NCI-H1694 (cell line): ENCODE data around the gene WWC1.
"Not testable (repeated sequence)": the region's sequence is repeated elsewhere in the genome, so short reads cannot be mapped to it uniquely, and the experiment has no call there.

Experiments
- DNase-seq: peaks from one replicate; lab custom pipeline; 2025; lab: John Stamatoyannopoulos, UW

Gene WWC1

GRCh38 chr5:168286863-168287262, 4.6 kb upstream of the WWC1 start:
- DNase-seq = not testable (repeated sequence)

GRCh38 chr5:168287362-168287761, 4.1 kb upstream of the WWC1 start:
- no peak for DNase-seq

DNA sequence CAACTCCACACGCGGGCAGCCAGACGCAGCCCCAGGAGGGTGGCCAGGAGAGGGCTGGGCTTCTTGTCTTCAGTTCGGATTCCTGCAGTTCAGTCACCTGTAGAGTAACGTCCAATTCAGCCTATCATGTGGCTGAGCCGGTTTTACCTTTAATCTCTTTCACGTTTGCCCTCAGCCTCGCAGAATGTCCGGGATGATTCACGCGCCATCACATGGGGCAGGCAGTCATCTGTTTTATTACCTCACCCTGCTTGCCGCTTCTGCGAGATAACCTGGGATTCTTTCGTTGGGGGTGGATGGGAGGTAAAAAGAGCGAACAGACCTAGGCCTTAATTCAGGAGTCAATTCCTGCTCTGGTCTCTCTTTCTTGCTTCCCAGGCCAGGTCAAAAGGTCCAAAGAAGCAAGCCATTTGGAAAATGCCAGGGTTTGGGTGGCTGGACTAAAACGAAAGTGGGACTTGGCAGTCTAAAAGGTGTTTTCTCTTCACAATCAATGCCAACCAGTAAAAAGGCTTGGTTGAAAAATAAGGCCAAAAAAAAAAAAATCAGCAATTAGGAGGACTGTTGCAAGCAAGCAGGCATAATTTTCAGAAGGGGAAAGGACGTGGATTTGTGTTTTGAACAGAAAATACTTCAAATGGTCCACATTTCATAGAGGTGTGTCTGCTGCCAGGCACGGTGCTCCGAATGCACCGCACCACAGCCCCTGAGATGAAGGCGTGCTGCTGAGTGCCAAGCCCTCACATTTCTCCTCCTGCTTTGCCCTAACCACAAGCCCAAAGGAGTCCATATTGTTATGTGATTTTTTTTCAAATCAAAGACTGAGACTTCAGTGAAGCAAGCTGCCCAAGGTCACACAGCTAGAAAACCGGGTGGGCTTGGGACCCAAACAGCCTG, 2.8 kb upstream of the WWC1 start:
- no peak for DNase-seq

- DNase-seq = no peak
Measured at GRCh38 chr5:168290902-168291341, 523 bp upstream of the WWC1 start.

DNA sequence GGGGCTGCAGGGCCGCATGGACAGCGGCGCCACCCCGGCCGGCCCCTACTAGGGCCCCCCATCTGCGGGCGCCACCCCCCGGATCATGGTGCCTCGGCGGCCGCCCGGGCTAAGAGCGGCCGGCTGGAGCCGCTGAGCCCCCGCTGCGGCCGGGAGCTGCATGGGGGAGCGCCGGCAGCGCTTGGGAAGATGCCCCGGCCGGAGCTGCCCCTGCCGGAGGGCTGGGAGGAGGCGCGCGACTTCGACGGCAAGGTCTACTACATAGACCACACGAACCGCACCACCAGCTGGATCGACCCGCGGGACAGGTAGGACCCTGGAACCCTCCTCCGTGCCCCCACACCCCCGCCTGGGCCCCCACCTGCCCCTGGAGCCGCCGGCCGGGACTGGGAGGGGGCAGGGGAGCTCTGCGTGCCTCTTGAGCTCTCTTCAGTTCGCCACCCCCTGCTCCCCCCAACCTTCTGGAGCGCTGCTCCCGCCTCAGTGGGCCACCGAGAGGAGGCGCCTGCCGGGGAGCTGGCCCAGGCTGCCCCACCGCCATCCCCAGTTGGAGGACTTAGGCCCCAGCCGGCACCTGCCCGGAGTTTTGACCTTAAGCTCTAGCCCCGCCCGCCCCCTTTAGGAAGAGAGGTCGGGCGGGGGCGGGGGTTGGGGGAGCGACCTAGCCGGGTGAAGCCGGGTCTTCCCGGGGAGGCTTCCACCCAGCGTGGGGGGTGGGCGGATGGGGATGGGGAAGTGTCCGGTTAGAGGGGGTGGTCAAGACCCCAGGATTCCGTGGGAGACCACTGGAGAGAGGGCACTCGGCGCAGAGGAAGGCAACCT, 730 bp downstream of the WWC1 start:
- no peak for DNase-seq

DNA sequence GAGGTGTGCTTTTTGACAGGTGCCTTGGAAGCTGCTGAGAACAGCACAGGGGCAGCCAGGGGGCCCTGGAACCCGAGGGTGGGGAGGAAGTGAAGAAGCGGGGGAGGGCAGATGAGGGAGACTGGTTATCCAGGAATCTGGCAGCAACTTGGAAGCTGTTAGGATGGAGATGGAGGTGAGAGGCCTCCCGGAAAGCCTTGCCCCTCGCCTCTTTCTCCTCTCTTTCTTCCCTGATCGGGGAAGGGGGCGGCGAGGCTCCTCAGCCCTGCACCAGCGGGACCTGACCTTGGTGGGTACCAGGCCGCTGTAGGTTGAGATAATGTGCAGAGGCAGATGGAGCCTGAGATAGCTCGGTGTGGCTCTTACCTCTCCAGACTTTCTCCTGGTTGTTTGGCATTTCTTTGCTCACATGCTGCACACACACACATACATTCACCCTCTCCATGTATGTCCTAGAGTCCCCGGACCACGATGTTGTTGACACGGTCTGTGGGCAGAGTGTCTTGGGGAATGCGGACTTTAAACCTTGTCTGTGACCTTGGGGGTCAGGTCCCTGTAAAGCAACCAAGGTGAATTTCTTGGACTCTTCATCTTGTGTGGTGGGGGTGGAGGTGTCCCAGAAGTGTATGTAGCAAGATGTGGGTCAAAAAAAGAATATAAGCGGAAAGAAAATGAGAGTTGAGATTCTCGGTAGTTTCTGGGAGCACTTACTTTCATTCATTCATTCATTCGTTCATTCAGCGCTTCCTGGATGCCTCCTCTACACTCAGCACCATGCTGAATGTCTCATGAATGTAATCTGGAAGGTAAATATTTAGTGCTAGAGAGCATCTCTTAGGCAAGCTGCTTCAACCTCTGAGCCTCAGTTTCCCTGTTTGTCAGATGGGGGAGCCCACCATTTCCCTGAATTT, 1.6 kb downstream of the WWC1 start:
- no peak for DNase-seq

- DNase-seq = no peak
Measured at GRCh38 chr5:168295574-168296201, 4.2 kb downstream of the WWC1 start.

DNA sequence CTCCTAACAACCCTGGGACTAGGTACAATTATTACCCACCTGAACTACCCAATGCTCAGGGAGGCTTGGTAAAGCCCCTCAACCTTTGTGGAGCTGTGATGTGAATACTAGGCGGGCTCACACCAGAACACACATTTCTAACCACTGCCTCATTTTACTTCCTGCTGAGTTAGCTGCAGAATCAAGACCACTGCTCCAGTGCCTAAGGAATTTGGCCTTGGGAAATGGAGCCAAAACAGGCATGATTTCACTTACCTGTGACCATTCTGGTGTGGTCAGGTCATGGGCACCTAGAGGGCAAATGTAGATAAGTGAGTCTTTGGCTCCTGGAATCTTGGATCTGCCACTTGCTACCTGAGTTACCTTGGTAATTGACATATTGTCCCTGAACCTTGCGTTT, 5.2 kb downstream of the WWC1 start:
- DNase-seq = no peak

- DNase-seq = no peak
Measured at GRCh38 chr5:168298949-168299348, 7.5 kb downstream of the WWC1 start.

- no peak for DNase-seq
Measured at GRCh38 chr5:168299372-168299771, 7.9 kb downstream of the WWC1 start.

DNA sequence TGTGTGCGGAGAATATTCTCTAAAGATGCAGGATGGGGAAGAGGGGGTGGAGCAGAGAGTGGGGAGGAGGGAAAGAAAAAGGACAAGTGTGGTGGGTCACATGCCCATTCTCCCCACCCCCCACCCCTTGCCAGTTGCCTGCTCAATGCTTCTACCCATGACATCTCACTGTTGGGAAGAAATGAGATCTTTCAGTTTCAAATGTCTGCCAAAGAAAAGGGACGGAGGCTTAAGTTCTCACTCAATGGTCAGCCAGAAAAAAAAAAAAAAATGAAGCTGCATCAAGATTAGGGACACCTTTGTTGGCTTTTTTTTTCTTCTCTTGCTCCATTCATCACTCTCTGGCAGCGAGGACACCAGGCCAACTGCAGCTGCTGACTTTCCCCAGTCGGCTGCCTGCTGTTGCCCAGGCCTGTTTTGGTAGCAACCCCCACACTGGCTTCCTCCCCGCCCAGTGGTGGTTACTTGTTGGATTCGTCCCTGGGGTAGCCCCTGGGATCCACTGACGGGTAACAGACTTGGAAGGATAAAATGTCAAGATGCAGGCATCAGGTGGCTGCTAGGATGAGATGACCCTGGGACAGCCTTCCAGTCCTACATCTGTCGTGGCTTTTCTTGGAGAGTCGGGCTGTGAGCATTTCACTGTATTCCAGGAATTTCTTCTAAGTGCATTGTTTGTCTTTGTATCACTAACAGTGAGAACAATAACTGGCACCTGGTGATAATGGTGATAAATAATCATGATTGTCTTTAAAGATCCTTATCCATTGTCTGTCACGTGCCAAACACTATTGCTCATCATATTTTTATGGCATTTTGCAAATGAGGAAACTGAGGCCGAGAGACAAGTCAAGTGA, 9.1 kb downstream of the WWC1 start:
- DNase-seq = no peak

DNA sequence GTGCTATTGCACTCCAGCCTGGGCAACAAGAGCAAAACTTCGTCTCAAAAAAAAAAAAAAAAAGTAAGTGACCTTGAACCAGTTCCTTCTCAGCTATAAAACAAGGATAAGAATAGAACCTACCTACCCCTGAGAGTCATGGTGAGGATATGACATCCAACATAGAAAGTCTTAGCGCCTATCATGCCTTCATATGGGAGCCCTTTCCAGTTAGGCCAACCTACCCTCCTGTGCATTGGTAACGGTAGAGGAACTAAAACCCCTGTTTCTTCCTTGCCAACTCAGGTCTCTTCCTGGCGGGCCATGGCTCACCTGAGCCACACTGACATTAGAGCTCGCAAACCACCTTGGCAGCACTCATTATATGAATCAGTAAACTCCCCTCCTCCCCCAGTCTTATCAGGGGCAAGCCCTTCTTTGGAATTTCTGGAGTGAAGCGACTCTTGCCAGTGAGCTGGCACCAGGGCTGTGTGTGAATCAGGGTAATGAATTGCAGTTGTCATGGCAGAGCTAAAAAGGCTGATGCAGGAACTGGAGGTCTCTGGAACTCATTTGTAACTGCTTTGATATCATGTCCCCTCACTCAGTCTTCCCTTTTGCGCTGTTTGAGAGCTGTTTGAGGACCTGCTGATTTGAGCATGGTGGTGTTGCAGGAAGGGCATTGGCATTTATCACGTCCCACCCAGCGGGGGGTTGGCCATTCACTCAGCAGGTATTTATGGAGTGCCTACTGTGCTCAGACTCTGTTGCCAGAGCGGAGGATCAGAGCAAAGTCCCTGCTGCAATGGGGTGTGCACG, 10.3 kb downstream of the WWC1 start:
- no peak for DNase-seq

- DNase-seq = no peak
Measured at GRCh38 chr5:168302785-168303184, 11.3 kb downstream of the WWC1 start.

DNA sequence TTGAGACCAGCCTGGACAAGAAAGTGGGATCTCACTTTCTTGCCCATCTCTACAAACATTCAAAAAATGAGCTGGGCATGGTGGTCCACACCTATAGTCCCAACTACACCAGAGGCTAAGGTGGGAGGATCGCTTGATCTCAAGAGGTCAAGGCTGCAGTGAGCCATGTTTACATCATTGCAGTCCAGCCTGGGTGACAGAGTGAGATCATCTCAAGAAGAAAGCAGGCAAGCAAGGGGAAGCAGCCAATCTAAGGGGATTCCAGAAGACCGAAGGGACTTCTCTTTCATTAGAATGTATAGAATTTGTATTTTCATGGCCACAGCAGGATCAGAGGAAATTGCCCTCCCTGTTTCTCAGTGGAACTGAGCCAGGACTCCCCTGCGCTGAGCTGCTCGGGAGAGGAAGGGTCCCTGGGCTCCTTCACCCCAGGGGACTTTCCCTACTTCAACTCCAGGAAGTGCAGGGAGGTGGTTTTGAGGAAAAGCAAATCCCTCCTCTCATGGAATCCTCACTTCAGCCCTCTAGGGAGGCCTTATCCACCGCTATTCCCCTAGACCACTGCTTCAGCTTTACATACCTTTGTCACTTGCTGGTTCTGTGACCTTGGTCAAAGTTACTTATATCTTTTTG, 12.1 kb downstream of the WWC1 start:
- no peak for DNase-seq

- no peak for DNase-seq
Measured at GRCh38 chr5:168304349-168304748, 12.9 kb downstream of the WWC1 start.

- no peak for DNase-seq
Measured at GRCh38 chr5:168305281-168305680, 13.8 kb downstream of the WWC1 start.

GRCh38 chr5:168307022-168307421, 15.6 kb downstream of the WWC1 start:
- DNase-seq = no peak

DNA sequence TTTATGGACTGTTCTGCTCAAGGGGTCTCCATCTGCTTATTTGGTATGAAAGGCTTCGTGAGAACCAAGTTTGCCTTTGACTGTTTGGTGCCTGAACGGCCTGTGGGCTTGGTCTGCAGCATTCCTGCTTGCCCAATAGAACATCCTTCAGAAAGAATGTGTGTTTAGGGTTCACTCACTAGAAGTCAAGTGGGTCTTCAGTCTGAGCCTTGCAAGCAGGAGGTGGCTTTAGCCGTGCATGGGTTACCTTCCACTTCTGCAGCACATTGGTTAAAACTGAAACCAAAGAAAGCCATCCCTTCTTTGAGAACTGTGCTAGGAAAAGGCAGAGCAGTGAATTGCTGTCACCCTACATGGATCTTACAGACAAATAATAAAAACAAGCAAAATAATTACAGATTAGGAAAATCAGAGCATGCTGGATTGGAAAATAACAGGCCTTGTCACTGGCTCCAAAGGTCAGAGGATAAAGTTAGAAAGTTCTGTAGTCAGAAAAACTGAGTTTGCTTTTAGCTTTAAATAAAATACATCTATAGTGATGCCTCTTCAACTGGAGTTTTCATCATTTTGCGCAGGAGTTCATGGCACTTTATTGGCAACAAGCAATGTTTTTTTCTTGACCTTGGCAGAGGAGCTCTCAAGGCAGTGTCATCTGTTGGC, 16.6 kb downstream of the WWC1 start:
- no peak for DNase-seq
